ENCODE results near the gene INPP5A. TPM values are rescaled to one million over a fixed set of nuclear protein-coding genes. Genes with fewer than 3 reads are reported as not detected.

INPP5A gene
- total RNA-seq, 1 experiment from 2014 or later, result 12.3 TPM

DNA sequence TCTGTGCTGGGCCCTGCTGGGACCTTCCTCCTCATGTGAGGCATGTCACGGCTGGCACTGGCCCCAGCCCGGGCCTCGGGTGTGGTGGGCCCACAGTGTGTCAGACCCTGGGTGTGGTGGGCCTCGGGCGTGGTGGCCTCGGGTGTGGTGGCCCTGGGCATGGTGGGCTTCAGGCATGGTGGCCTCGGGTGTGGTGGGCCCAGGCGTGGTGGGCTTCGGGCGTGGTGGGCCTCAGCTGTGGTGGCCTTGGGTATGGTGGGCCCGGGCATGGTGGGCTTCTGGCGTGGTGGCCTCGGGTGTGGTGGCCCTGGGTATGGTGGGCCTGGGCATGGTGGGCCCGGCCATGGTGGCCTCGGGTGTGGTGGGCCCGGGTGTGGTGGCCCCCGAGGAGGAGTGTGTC is 207.9 kb downstream of the INPP5A start:
- intact Hi-C loops (cut with micrococcal nuclease), result no loop called here
- H3K4me1 ChIP-seq (ENCODE audit: control insufficient read depth in 1 of 2, insufficient read depth in 2 of 2, low read length in 2 of 2), result no peaks in the 10 kb centered on the region
- H4K20me1 ChIP-seq (ENCODE audit: insufficient read depth), result no peaks in the 10 kb centered on the region
- ChIA-PET CTCF (no interaction called here), POLR2A (no interaction called here), RAD21 (ENCODE audit: low non-redundant PET in 1 of 2, low total read pairs in 2 of 2, uncharacterized antibody in 2 of 2, unreplicated experiment in 2 of 2) (no interaction called here)
- no peaks in the 10 kb centered on the region for H3K36me3 ChIP-seq (ENCODE audit: control insufficient read depth in 1 of 2, insufficient read depth in 2 of 2, low read length in 2 of 2)
- no peaks in the 10 kb centered on the region for H3K79me2 ChIP-seq (ENCODE audit: insufficient read depth, low read length)
- DNase-seq (ENCODE audit: low read depth, low spot score) (no peak), ATAC-seq (no peak)
- H3K27me3 ChIP-seq (ENCODE audit: insufficient read depth, low read length), result no peaks in the 10 kb centered on the region
- no peaks in the 10 kb centered on the region for H3K9me3 ChIP-seq (ENCODE audit: control insufficient read depth in 1 of 2, insufficient read depth in 1 of 2, low read depth in 1 of 2, low read length in 2 of 2)
- TF ChIP-seq, protein P1, sequence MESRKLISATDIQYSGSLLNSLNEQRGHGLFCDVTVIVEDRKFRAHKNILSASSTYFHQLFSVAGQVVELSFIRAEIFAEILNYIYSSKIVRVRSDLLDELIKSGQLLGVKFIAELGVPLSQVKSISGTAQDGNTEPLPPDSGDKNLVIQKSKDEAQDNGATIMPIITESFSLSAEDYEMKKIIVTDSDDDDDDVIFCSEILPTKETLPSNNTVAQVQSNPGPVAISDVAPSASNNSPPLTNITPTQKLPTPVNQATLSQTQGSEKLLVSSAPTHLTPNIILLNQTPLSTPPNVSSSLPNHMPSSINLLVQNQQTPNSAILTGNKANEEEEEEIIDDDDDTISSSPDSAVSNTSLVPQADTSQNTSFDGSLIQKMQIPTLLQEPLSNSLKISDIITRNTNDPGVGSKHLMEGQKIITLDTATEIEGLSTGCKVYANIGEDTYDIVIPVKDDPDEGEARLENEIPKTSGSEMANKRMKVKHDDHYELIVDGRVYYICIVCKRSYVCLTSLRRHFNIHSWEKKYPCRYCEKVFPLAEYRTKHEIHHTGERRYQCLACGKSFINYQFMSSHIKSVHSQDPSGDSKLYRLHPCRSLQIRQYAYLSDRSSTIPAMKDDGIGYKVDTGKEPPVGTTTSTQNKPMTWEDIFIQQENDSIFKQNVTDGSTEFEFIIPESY (IDR thresholded peaks at IDR 0.05; ENCODE audit: extremely low read depth, insufficient replicate concordance, low read length), result no peak
- TF ChIP-seq FOSL1 (IDR thresholded peaks at IDR 0.05; ENCODE audit: low read depth) (no peak), EZH2 (IDR thresholded peaks at IDR 0.05) (no peak), SIN3A (IDR thresholded peaks at IDR 0.05; ENCODE audit: low read depth) (no peak), JUND (IDR thresholded peaks at IDR 0.05) (no peak), RAD21 (IDR thresholded peaks at IDR 0.05; ENCODE audit: low read depth) (no peak), POLR2AphosphoS5 (IDR thresholded peaks at IDR 0.05; ENCODE audit: low read depth, low read length) (no peak), POLR2A (IDR thresholded peaks at IDR 0.05; ENCODE audit: borderline replicate concordance, extremely low read depth, insufficient read depth, insufficient read length) (no peak), CEBPB (IDR thresholded peaks at IDR 0.05; ENCODE audit: low read depth) (no peak), ZFX (IDR thresholded peaks at IDR 0.05) (no peak), SP1 (IDR thresholded peaks at IDR 0.05; ENCODE audit: low read depth) (no peak), EGR1 (IDR thresholded peaks at IDR 0.05; ENCODE audit: low read depth) (no peak), TCF7L2 (IDR thresholded peaks at IDR 0.05; ENCODE audit: borderline replicate concordance, extremely low read depth, insufficient read depth, insufficient read length) (no peak), YY1 (IDR thresholded peaks at IDR 0.05; ENCODE audit: extremely low read depth, insufficient replicate concordance, low read depth, low read length) (no peak), EZH2phosphoT487 (IDR thresholded peaks at IDR 0.05; ENCODE audit: borderline replicate concordance) (no peak)
- TF ChIP-seq, protein P2, sequence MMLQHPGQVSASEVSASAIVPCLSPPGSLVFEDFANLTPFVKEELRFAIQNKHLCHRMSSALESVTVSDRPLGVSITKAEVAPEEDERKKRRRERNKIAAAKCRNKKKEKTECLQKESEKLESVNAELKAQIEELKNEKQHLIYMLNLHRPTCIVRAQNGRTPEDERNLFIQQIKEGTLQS (IDR thresholded peaks at IDR 0.05), result no peak
- no peak overlapping the region for H3K9ac ChIP-seq (ENCODE audit: low read length)
- H3K9me2 ChIP-seq (ENCODE audit: insufficient read depth), result no peaks in the 10 kb centered on the region
- no peak overlapping the region for H3K4me3 ChIP-seq (replicated peaks in 1 of 2; ENCODE audit: low read depth in 1 of 2, low read length in 2 of 2)
- BruUV-seq (replicated peaks), result no TSS peak
- no peak overlapping the region for H3K4me2 ChIP-seq (ENCODE audit: low read length)
- no peak overlapping the region for H3K27ac ChIP-seq (ENCODE audit: low read depth, low read length)
- no peak overlapping the region for H2AFZ ChIP-seq (ENCODE audit: low read depth, low read length, poor library complexity, severe bottlenecking)
